NCI-H146 treated with DMSO at 0.1 percent for 48 hours (cell line): ENCODE results near the gene DNAJC18.
"Not testable (repeated sequence)": the region's sequence is repeated elsewhere in the genome, so short reads cannot be mapped to it uniquely, and the experiment has no call there.

ENCODE experiments used
- DNase-seq: peaks from one replicate; lab custom pipeline; 2025; ENCODE audit not compliant: unreplicated experiment; lab: John Stamatoyannopoulos, UW

The DNAJC18 gene

DNA sequence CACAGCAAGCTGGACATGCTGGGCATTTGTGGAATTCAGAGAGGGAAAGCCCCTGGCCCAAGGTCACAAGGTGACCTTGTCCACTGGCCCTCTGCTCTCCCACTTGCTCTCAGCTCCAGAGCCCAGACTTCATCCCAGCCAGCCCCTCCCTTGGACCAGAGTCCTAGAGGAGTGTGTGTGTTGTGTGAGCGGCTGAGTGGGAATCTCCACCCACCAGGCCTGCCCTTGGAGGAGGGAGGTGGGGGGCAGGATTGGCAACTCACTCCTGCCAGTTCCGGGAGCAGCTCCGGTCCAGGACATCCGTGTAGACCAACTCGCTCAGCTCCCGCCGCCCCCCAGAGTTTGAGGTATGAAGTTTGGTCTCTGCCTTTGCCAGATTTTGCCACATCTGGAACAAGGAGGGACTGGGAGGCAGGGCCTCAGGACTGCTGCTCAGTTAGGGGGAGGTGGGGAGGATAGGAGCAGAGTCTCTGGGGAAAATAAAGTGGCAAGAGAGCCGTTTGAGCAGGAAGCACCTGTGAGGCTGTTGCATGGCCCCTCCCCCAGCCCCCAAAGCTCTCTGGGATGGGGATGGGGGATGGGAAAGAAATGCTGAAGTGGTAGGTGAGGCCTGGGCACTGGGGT is 51.0 kb downstream of the DNAJC18 start:
- no peak for DNase-seq

- DNase-seq, result no peak
These were observed 51.6 kb downstream of the DNAJC18 start for GRCh38 chr5:139387611-139388197.

DNA sequence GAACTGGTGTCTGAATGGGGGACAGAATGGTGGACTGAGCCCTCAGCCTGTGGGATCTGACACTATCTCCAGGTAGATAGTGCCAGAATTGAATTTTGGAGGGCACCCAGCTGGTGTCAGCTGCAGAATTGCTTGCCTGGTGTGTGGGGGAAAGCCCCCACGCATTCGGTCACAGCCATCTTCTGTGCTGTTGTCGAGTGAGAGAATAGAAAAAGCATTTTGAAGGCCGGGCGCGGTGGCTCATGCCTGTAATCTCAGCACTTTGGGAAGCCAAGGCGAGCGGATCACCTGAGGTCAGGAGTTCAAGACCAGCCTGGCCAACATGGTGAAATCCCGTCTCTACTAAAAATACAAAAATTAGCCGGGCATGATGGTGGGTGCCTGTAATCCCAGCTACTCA is 52.4 kb downstream of the DNAJC18 start:
- DNase-seq, result not testable (repeated sequence)

DNA sequence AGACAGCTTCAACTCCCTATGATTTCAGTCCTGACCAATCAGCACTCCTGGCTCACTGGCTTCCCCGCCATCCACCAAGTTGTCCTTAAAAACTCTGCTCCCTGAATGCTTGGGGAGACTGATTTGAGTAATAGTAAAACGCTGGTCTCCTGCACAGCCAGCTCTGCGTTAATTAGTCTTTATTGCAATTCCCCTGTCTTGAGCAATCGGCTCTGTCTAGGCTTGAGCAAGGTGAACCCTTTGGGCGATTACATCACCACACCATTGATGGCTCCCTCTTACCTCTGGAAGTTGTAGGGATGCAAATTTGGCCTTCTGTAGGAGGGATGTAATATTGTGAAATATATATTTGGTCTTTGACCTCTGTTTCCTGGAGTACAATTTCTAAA is 53.3 kb downstream of the DNAJC18 start:
- no peak for DNase-seq

GRCh38 chr5:139385061-139386049 is 54.0 kb downstream of the DNAJC18 start:
- DNase-seq, result no peak

GRCh38 chr5:139384591-139385051 is 54.7 kb downstream of the DNAJC18 start:
- no peak for DNase-seq

DNA sequence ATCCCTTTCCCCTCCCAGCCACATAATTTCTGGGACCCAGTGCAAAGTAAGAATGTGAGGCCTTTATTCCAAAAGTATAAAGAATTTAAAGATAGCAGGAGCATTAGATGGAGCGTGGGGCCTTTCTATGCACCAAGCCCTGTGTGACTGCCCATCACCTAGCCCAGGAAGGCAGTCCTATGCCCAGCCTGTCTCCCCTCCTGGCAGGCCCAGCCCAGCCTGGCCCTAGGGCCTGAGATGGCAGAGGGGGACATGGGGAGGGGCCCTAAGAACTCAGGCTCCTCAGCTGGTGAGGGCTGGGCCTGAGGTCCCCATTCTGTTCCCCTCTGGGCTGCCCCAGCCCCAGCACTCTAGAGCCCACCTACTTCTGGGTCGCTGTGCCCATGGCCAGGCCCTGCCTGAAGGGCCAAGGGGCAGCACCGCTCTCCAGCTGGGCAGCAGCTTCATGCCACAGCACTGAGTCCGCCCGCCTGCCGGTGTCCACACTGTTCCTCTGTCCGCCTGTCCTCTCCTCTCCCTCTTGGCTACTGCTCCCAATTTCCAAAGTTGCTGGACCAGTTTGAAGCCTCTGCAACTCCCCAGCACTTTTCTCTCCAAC is 55.2 kb downstream of the DNAJC18 start:
- no peak for DNase-seq

DNA sequence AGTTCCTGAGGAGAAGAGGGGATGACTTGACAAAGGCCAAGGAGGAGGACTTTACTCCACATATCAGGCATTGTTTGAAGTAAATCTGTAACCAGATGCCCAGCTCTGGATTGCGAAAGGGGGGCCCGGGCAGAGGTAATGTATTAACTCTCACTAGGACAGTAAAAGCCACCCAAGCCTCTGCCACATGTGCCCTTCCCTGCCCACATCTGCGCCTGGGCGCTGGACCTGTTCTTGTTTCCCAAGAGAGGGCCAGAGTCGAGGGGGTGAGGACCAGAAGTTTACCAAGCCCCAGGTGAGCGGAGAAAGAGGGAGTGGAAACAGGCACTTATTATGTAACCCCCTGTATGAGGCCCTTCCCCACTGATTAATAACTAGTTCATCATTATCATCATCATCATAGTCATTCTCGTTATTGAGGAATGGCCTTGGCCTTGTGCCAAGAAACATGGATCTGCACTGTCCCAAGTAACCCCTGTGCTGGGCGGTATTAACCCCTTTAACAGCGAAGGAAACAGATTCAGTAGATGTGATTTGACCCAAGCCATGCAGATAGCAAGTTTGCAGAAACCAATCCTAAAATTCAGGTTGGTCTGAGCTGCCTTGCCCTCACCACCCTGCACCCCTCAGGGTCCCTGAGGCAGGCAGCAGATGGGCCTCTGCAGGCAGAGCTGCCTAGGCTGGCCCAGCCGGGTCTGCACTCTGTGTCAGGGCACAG is 55.9 kb downstream of the DNAJC18 start, which contains the start of gene SLC23A1:
TSS of gene SLC23A1 (minus strand) at position 23 of the 718 bp plus-strand sequence. CDS start 44 bp downstream, outside the sequence.
- DNase-seq, result no peak

- no peak for DNase-seq
These were observed 56.5 kb downstream of the DNAJC18 start for GRCh38 chr5:139382807-139383206.

GRCh38 chr5:139381837-139382761 is 57.2 kb downstream of the DNAJC18 start:
- no peak for DNase-seq

DNA sequence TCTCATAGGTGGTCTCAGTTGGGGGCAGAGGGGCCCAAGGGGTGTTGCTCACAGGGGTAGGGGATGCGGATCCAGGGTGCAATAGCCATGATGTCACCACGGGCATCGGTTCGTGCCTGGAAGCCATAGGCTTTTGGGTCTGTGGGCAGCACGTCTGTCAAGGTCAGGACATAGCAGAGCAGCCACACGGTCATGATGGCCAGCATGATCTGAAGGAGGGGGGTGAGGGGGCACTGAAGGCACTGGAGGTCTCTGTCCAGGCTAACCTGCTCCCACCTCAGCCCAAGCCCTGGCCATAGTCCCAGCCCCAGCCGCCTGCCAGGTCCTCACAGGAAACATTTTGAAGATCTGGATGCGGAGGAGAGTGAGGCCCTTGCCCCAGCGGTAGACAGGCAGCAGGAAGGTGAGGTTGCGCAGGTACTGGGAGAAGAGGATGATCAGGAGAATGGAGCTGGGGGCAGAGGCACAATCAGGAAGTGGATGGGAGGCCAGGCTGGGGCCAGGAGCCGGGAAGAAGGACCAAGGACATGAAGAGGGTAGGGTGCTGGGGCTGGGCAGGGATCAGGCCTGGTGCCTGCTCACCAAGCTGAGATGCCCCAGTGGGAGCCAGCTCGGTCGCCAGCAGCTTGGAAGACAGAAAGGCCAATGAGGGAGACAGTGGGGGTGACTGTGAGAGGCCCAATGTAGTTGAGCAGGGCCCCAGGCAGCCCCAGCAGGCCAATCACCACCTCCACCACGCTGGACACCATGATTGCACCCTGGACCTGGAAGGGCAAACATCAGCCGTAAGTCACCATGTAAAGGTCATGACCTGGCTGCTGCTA is 59.5 kb downstream of the DNAJC18 start:
- no peak for DNase-seq

DNA sequence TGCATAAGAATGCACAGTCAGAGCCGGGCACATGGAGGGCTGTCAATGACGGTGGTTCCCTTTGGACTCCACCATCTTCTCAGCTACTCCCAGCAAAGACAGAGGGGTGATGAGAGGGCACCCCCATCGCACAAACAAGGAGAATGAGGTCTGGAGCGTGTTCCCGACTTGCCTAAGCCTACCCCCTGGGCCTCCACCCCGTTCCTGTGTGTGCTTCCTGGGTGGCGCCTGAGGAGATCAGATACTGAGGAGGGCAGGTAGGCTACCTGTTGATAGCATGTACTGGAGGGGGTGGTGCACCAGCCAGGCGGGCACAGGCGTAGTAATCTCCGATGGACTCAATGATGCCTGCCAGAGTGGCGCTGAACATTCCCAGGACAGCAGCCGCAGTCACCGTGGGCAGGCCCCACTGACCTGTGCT is 60.4 kb downstream of the DNAJC18 start:
- no peak for DNase-seq

GRCh38 chr5:139378101-139378825 is 61.1 kb downstream of the DNAJC18 start:
- no peak for DNase-seq

GRCh38 chr5:139377226-139377625 is 62.1 kb downstream of the DNAJC18 start:
- DNase-seq, result no peak

GRCh38 chr5:139376364-139376763 is 63.0 kb downstream of the DNAJC18 start:
- no peak for DNase-seq

GRCh38 chr5:139374909-139375308 is 64.4 kb downstream of the DNAJC18 start:
- DNase-seq, result no peak

- no peak for DNase-seq
These were observed 67.6 kb downstream of the DNAJC18 start for GRCh38 chr5:139371482-139372435.
